K562 (cell line): ENCODE results near the gene CNPY2. TPM values are rescaled to one million over a fixed set of nuclear protein-coding genes. Genes with fewer than 3 reads are reported as not detected.

Experiments used
- ATAC-seq: fragments of 200-7000 bp; cut with Tn5 transposase; 3 replicates; pipeline ENCODE4 v1.9.1; 2020; ENCODE audit warnings: moderate library complexity
- BruUV-seq: library from RNA; stranded (reverse); fragments of 400-500 nt; replicated peaks from 2 replicates; lab custom pipeline; 2021; lab: Mats Ljungman, UMichigan
- CTCF ChIA-PET: fragments of 300-600 bp; formaldehyde crosslinking; extraction: SDS; loops from one replicate; lab custom pipeline; 2021; ENCODE audit warnings: low intra/inter-chr PET ratio; lab: Yijun Ruan, JAX
- POLR2A ChIA-PET: fragments of 300-600, 350-650 bp; sonication (Branson Sonifier 250); formaldehyde crosslinking; extraction: SDS; loops from one replicate; lab custom pipeline; 2021; ENCODE audit warnings: antibody characterized with exemption, inconsistent platforms; lab: Yijun Ruan, JAX
- DNase-seq, 4 experiments: peaks; one replicate each; pipeline versions ENCODE4 v3.0.0 to v3.0.0-alpha.2; 2011 to 2018; ENCODE audit warnings: low spot score in 3 of 4, mixed read lengths in 3 of 4; ENCODE audit errors: extremely low read depth in 1 of 4
- FAIRE-seq: peaks from 2 replicates; lab custom pipeline; 2011; peaks lifted over from hg19 to GRCh38; lab: Jason Lieb, UNC
- H2AFZ ChIP-seq: 2 replicates; pipeline ENCODE4 v1.6.0; 2011; ENCODE audit warnings: low read depth, low read length, control low read depth, inconsistent platforms
- H3K27ac ChIP-seq: fragments of 200-600 bp; 3 replicates; pipeline ENCODE4 v1.8.0; 2011; ENCODE audit warnings: low read depth, mild to moderate bottlenecking, control low read depth, inconsistent platforms, low read length, moderate library complexity, mixed read lengths; ENCODE audit errors: extremely low read depth
- H3K27me3 ChIP-seq, 2 experiments: fragments of 300-600 bp in 1 of 2; 2 replicates in 1 of 2; 3 replicates in 1 of 2; pipeline versions ENCODE4 v1.6.0 to v1.8.0; 2011; ENCODE audit warnings: inconsistent platforms in 2 of 2, low read length in 2 of 2, mild to moderate bottlenecking in 1 of 2, mixed read lengths in 1 of 2, moderate library complexity in 1 of 2; ENCODE audit not compliant: control insufficient read depth in 2 of 2, insufficient read depth in 2 of 2
- H3K36me3 ChIP-seq: fragments of 300-600 bp; 3 replicates; pipeline ENCODE4 v1.8.0; 2011; ENCODE audit warnings: mild to moderate bottlenecking, low read length, inconsistent platforms; ENCODE audit not compliant: control insufficient read depth, insufficient read depth
- H3K4me1 ChIP-seq, 2 experiments: fragments of 200-600 bp in 1 of 2; replicated peaks in 1 of 2; 2 replicates in 1 of 2; 3 replicates in 1 of 2; pipeline versions ENCODE4 v1.5.1 to v1.8.0; 2011; ENCODE audit warnings: inconsistent platforms in 2 of 2, low read length in 2 of 2, mild to moderate bottlenecking in 1 of 2, mixed read lengths in 1 of 2, moderate library complexity in 1 of 2; ENCODE audit not compliant: control insufficient read depth in 2 of 2, insufficient read depth in 2 of 2
- H3K4me2 ChIP-seq: 2 replicates; pipeline ENCODE4 v1.6.1; 2011; ENCODE audit warnings: low read length, control low read depth, inconsistent platforms, mixed read lengths; ENCODE audit not compliant: insufficient read depth
- H3K4me3 ChIP-seq: fragments of 200-600 bp; sonication (generic), shearing (Covaris generic); 2 replicates; pipeline ENCODE4 v1.5.1; 2016; ENCODE audit warnings: control low read depth, inconsistent platforms
- H3K79me2 ChIP-seq: fragments of 200-600 bp; 3 replicates; pipeline ENCODE4 v1.8.0; 2011; ENCODE audit warnings: low read length, inconsistent platforms; ENCODE audit not compliant: control insufficient read depth, insufficient read depth
- H3K9ac ChIP-seq, 2 experiments: 2 replicates each; pipeline versions ENCODE4 v1.6.0 to v1.6.1; 2011; ENCODE audit warnings: low read depth in 2 of 2, low read length in 2 of 2, control low read depth in 1 of 2, inconsistent platforms in 1 of 2, mild to moderate bottlenecking in 1 of 2, mixed read lengths in 1 of 2; ENCODE audit not compliant: insufficient read depth in 1 of 2
- H3K9me1 ChIP-seq: one replicate; pipeline ENCODE4 v1.6.0; 2011; ENCODE audit warnings: inconsistent platforms, mild to moderate bottlenecking, low read length, moderate library complexity; ENCODE audit not compliant: control insufficient read depth, insufficient read depth
- H3K9me3 ChIP-seq: replicated peaks from 2 replicates; pipeline ENCODE4 v1.5.1; 2011; ENCODE audit warnings: low read depth, low read length, inconsistent platforms; ENCODE audit not compliant: control insufficient read depth, insufficient read depth
- H4K20me1 ChIP-seq: replicated peaks from 2 replicates; pipeline ENCODE4 v1.6.1; 2011; ENCODE audit warnings: low read length, inconsistent platforms, mixed read lengths; ENCODE audit not compliant: control insufficient read depth, insufficient read depth
- CTCF ChIP-seq, 3 experiments: IDR thresholded peaks in 2 of 3; conservative IDR thresholded peaks in 1 of 3; 2 replicates each; pipeline ENCODE4 v1.5.1; 2011 to 2012; ENCODE audit warnings: low read length in 3 of 3, mild to moderate bottlenecking in 3 of 3, control low read depth in 2 of 3, improper control_type of control experiment in 1 of 3, inconsistent platforms in 1 of 3, low read depth in 1 of 3, mixed read lengths in 1 of 3, moderate library complexity in 1 of 3; ENCODE audit not compliant: insufficient read depth in 2 of 3
- FOXK1 ChIP-seq: sonication (generic); formaldehyde crosslinking; IDR thresholded peaks from 2 replicates; pipeline ENCODE4 v1.8.0; 2022; ENCODE audit warnings: missing genetic modification reagents, mild to moderate bottlenecking, borderline replicate concordance
- MCM7 ChIP-seq, 2 experiments: fragments of 450-650 bp; IDR thresholded peaks; 2 replicates each; pipeline ENCODE4 v1.6.1; 2016 to 2018
- NR3C1 ChIP-seq: sonication (generic); formaldehyde crosslinking; IDR thresholded peaks from 2 replicates; pipeline ENCODE4 v1.8.1; 2022; ENCODE audit warnings: missing genetic modification reagents
- RAD21 ChIP-seq, 2 experiments: fragments of 250-450 bp in 1 of 2; fragments of 450-650 bp in 1 of 2; sonication (Bioruptor Pico) in 1 of 2; formaldehyde crosslinking in 1 of 2; IDR thresholded peaks in 1 of 2; conservative IDR thresholded peaks in 1 of 2; 2 replicates each; pipeline versions ENCODE4 v1.4.0 to v1.8.0; 2020 to 2022; ENCODE audit warnings: mild to moderate bottlenecking in 2 of 2, moderate library complexity in 1 of 2
- RBM15 ChIP-seq: fragments of 200-400 bp; formaldehyde crosslinking; IDR thresholded peaks from 2 replicates; pipeline ENCODE4 v1.6.1; 2018; ENCODE audit warnings: mild to moderate bottlenecking, low read length, moderate library complexity; ENCODE audit not compliant: insufficient read depth
- YY1 ChIP-seq, 3 experiments: IDR thresholded peaks; 2 replicates each; pipeline ENCODE4 v1.6.1; 2011; ENCODE audit warnings: low read length in 2 of 3, mild to moderate bottlenecking in 2 of 3, moderate library complexity in 2 of 3, borderline replicate concordance in 1 of 3, control low read depth in 1 of 3, low read depth in 1 of 3; ENCODE audit not compliant: insufficient read depth in 3 of 3, insufficient replicate concordance in 2 of 3, control insufficient read depth in 1 of 3, insufficient read length in 1 of 3; ENCODE audit errors: extremely low read depth in 1 of 3
- ZNF134 ChIP-seq: fragments of 250-450 bp; sonication (Bioruptor Pico); conservative IDR thresholded peaks from 2 replicates; pipeline ENCODE4 v1.4.0; 2020
- ZNF583 ChIP-seq: fragments of 250-450 bp; sonication (Bioruptor Pico); IDR thresholded peaks from 2 replicates; pipeline ENCODE4 v1.4.0; 2020
- WGBS: fragments of 100-300 bp; shearing (Covaris generic); methylation state at CpG from one replicate; pipeline ENCODE4 v1.1.6; 2016; ENCODE audit warnings: low coverage, mixed read lengths; ENCODE audit not compliant: insufficient coverage; ENCODE audit errors: missing lambda C conversion rate; 5-methylcytosine and 5-hydroxymethylcytosine counted together
- in situ Hi-C: fragments of 300-500 bp; cut with MboI; formaldehyde crosslinking; loops from 4 replicates; pipeline ENCODE4 v1.15.0; 2018; ENCODE audit warnings: inconsistent platforms, mixed read lengths
- intact Hi-C: fragments of 100-400 bp; cut with micrococcal nuclease; formaldehyde crosslinking; loops from 2 replicates; pipeline ENCODE4 v1.14.2; 2022
- polyA plus RNA-seq, 8 experiments: library from polyadenylated mRNA; depleted of rRNA in 4 of 8; stranded (reverse) in 5 of 8; unstranded in 3 of 8; fragments of >200 nt; fragmentation: Nextera tagmentation in 2 of 8; fragmentation: Illumina TruSeq in 1 of 8; extraction: Ambion mirVana in 2 of 8; extraction: Trizol in 1 of 8; gene quantifications; 2 replicates each; pipeline versions ENCODE4 v1.2.1 to v1.2.3, GENCODE V29; 2011 to 2014; ENCODE audit warnings: inconsistent platforms in 1 of 8, missing spikeins in 1 of 8
- total RNA-seq, 7 experiments: library from RNA; depleted of rRNA in 6 of 7; stranded (reverse); fragments of >200 nt in 6 of 7; fragmentation: Illumina TruSeq in 2 of 7; extraction: Trizol in 2 of 7; gene quantifications; 2 replicates each; pipeline versions ENCODE4 v1.2.1 to v1.2.3, GENCODE V29; 2011 to 2021; ENCODE audit warnings: low replicate concordance in 1 of 7
- TF ChIP-seq, protein P1 (sequence below), 2 experiments: fragments of 450-650 bp in 1 of 2; sonication (generic) in 1 of 2; formaldehyde crosslinking in 1 of 2; IDR thresholded peaks in 1 of 2; conservative IDR thresholded peaks in 1 of 2; 2 replicates each; pipeline versions ENCODE4 v1.6.1 to v1.8.1; 2016 to 2023; ENCODE audit warnings: mild to moderate bottlenecking in 2 of 2, moderate library complexity in 2 of 2, inconsistent platforms in 1 of 2, missing genetic modification reagents in 1 of 2
- TF ChIP-seq, protein P2 (sequence below): fragments of 250-450 bp; sonication (Bioruptor Pico); IDR thresholded peaks from 2 replicates; pipeline ENCODE4 v1.4.0; 2020; ENCODE audit warnings: mild to moderate bottlenecking, moderate library complexity
- TF ChIP-seq, protein P3 (sequence below), 2 experiments: fragments of 450-650 bp; conservative IDR thresholded peaks; 2 replicates each; pipeline ENCODE4 v1.6.1; 2017; ENCODE audit warnings: mild to moderate bottlenecking in 2 of 2, moderate library complexity in 2 of 2

CNPY2 gene
- total and polyA plus RNA-seq, 9 of the 15 experiments (the other 6 are each of a cell fraction or from before 2014, with no cell fraction given) = 33.8 to 190 (median 138) TPM

DNA sequence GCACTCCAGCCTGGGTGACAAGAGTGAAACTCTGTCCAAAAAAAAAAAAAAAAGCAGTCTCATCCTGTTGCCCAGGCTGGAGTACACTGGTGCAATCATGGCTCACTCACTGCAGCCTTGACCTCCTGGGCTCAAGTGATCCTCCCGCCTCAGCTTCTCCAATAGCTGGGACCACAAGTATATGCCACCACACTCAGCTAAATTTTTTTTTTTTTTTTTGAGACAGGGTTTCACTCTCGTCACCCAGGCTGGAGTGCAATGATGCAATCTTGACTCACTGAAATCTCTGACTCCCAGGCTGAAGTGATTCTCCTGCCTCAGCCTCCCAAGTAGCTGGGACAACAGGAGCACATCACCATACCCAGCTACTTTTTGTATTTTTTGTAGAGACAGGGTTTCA is 5.2 kb upstream of the CNPY2 start (continued):
- TF ChIP-seq, protein P1, sequence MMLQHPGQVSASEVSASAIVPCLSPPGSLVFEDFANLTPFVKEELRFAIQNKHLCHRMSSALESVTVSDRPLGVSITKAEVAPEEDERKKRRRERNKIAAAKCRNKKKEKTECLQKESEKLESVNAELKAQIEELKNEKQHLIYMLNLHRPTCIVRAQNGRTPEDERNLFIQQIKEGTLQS (IDR thresholded peaks at IDR 0.05) = peak; percentile 89
- TF ChIP-seq, protein P1 (CRISPR knock-in tag; conservative IDR thresholded peaks at IDR 0.05) = no peak

GRCh38 chr12:56317675-56318074 is 1.9 kb upstream of the CNPY2 start:
- CTCF ChIA-PET = interaction anchor here (0.6 to 0.9 kb wide), 2 partner anchors 124 to 147 kb away, joined by 3 to 4 read pairs; no protein-coding TSS in a partner anchor
- Histone ChIP-seq H3K4me1 (peaks cover 11% of the 10 kb centered on the region in 2 experiments; a peak in 4 of 5 replicates), H2AFZ (0 out of 2 replicates have a peak overlapping the region, but pooled peaks have one; percentile 33), H3K27me3 (no peaks in the 10 kb centered on the region), H3K36me3 (peaks cover 49% of the 10 kb centered on the region), H3K9me3 (no peaks in the 10 kb centered on the region), H3K9ac (0 out of 4 replicates have a peak overlapping the region, but pooled peaks of 1 of the 2 experiments have one; percentile 85), H3K4me2 (no peak overlapping the region), H4K20me1 (no peaks in the 10 kb centered on the region), H3K4me3 (no peak overlapping the region), H3K27ac (0 out of 3 replicates have a peak overlapping the region, but pooled peaks have one; percentile 28), H3K9me1 (no peaks in the 10 kb centered on the region), H3K79me2 (peaks cover 19% of the 10 kb centered on the region)
- BruUV-seq = no TSS peak
- 38% methylated on average over 3 of the region's 3 CpGs for WGBS
- DNase-seq (peak in 1 of 4 experiments; percentile 34), ATAC-seq (no peak), FAIRE-seq (peak; percentile 74)
- intact Hi-C loops (loop anchor here (2.0 to 5.0 kb wide), 2 partner anchors 15 to 60 kb away; partner anchors contain the start of gene PAN2), in situ Hi-C loops (no loop called here)
- POLR2A ChIA-PET = interaction anchor here (1.7 to 4.2 kb wide), 2 partner anchors 9 to 15 kb away, joined by 4 to 26 read pairs; partner anchors contain the start of gene PAN2
- no peak for TF ChIP-seq ZNF134 (CRISPR knock-in tag)
- TF ChIP-seq CTCF (IDR thresholded peaks at IDR 0.05 in 2 of 3, conservative IDR thresholded peaks at IDR 0.05 in 1 of 3; ENCODE audit: insufficient read depth in 2 of 3, low read depth in 1 of 3, low read length in 3 of 3) = peak in 2 of 3 experiments; percentile 44 to 58; a peak in 3 of 6 replicates
- TF ChIP-seq NR3C1 (CRISPR knock-in tag) = no peak
- no peak for TF ChIP-seq FOXK1 (CRISPR knock-in tag)
- no peak for TF ChIP-seq RBM15
- TF ChIP-seq, protein P2, sequence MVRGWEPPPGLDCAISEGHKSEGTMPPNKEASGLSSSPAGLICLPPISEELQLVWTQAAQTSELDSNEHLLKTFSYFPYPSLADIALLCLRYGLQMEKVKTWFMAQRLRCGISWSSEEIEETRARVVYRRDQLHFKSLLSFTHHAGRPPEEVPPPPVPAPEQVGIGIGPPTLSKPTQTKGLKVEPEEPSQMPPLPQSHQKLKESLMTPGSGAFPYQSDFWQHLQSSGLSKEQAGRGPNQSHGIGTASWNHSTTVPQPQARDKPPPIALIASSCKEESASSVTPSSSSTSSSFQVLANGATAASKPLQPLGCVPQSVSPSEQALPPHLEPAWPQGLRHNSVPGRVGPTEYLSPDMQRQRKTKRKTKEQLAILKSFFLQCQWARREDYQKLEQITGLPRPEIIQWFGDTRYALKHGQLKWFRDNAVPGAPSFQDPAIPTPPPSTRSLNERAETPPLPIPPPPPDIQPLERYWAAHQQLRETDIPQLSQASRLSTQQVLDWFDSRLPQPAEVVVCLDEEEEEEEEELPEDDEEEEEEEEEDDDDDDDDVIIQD (CRISPR knock-in tag) = no peak
- no peak for TF ChIP-seq YY1 (IDR thresholded peaks at IDR 0.05; ENCODE audit: borderline replicate concordance in 1 of 3, control insufficient read depth in 1 of 3, extremely low read depth in 1 of 3, insufficient read depth in 3 of 3, insufficient read length in 1 of 3, insufficient replicate concordance in 2 of 3, low read depth in 1 of 3, low read length in 2 of 3)
- TF ChIP-seq, protein P3, sequence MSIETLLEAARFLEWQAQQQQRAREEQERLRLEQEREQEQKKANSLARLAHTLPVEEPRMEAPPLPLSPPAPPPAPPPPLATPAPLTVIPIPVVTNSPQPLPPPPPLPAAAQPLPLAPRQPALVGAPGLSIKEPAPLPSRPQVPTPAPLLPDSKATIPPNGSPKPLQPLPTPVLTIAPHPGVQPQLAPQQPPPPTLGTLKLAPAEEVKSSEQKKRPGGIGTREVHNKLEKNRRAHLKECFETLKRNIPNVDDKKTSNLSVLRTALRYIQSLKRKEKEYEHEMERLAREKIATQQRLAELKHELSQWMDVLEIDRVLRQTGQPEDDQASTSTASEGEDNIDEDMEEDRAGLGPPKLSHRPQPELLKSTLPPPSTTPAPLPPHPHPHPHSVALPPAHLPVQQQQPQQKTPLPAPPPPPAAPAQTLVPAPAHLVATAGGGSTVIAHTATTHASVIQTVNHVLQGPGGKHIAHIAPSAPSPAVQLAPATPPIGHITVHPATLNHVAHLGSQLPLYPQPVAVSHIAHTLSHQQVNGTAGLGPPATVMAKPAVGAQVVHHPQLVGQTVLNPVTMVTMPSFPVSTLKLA (conservative IDR thresholded peaks at IDR 0.05) = no peak
- no peak for TF ChIP-seq MCM7 (IDR thresholded peaks at IDR 0.05)
- peak; percentile 28 to 60; a peak in 3 of 4 replicates for TF ChIP-seq RAD21 (CRISPR knock-in tag; conservative IDR thresholded peaks at IDR 0.05 in 1 of 2, IDR thresholded peaks at IDR 0.05 in 1 of 2)
- no peak for TF ChIP-seq ZNF583
